IMR-90 (cell line): Measurements from ENCODE around the gene SYCP3.

ENCODE experiments used
- BHLHE40 ChIP-seq: fragments of 150-350 bp; IDR thresholded peaks from 2 replicates; pipeline ENCODE4 v1.6.1; 2016; ENCODE audit warnings: mild to moderate bottlenecking, low read depth, low read length
- CEBPB ChIP-seq: IDR thresholded peaks from 2 replicates; pipeline ENCODE4 v1.6.1; 2012; ENCODE audit warnings: low read depth, low read length, improper control_type of control experiment
- CHD1 ChIP-seq: IDR thresholded peaks from 2 replicates; pipeline ENCODE4 v1.6.1; 2012; ENCODE audit warnings: low read depth, low read length, improper control_type of control experiment
- ELK1 ChIP-seq: fragments of 150-350 bp; IDR thresholded peaks from 2 replicates; pipeline ENCODE4 v1.6.1; 2016; ENCODE audit warnings: low read depth, mild to moderate bottlenecking, low read length, moderate library complexity, borderline replicate concordance
- MAFK ChIP-seq: IDR thresholded peaks from 2 replicates; pipeline ENCODE4 v1.6.1; 2012; ENCODE audit warnings: low read depth, low read length, improper control_type of control experiment
- MXI1 ChIP-seq: IDR thresholded peaks from 2 replicates; pipeline ENCODE4 v1.6.1; 2012; ENCODE audit warnings: low read depth, mild to moderate bottlenecking, low read length, moderate library complexity, borderline replicate concordance
- NFE2L2 ChIP-seq: fragments of 150-350 bp; IDR thresholded peaks from 2 replicates; pipeline ENCODE4 v1.6.1; 2016; ENCODE audit warnings: low read depth, mild to moderate bottlenecking, low read length
- POLR2A ChIP-seq: IDR thresholded peaks from 2 replicates; pipeline ENCODE4 v1.6.1; 2012; ENCODE audit warnings: mild to moderate bottlenecking, low read depth, low read length
- RAD21 ChIP-seq: IDR thresholded peaks from 2 replicates; pipeline ENCODE4 v1.6.1; 2012; ENCODE audit warnings: low read length, improper control_type of control experiment
- RFX5 ChIP-seq: IDR thresholded peaks from 2 replicates; pipeline ENCODE4 v1.8.0; 2012; ENCODE audit warnings: low read depth, mild to moderate bottlenecking, low read length, moderate library complexity
- SMC3 ChIP-seq: fragments of 150-350 bp; IDR thresholded peaks from 2 replicates; pipeline ENCODE4 v1.6.1; 2016; ENCODE audit warnings: low read depth, mild to moderate bottlenecking, antibody characterized with exemption, low read length, moderate library complexity
- USF2 ChIP-seq: fragments of 150-350 bp; IDR thresholded peaks from 2 replicates; pipeline ENCODE4 v1.6.1; 2017; ENCODE audit warnings: mild to moderate bottlenecking, antibody characterized with exemption, low read length, low read depth
- TF ChIP-seq, protein P1 (sequence below): conservative IDR thresholded peaks from 2 replicates; pipeline ENCODE4 v1.5.1; 2012; ENCODE audit warnings: mild to moderate bottlenecking, low read depth, low read length, improper control_type of control experiment

DNA sequence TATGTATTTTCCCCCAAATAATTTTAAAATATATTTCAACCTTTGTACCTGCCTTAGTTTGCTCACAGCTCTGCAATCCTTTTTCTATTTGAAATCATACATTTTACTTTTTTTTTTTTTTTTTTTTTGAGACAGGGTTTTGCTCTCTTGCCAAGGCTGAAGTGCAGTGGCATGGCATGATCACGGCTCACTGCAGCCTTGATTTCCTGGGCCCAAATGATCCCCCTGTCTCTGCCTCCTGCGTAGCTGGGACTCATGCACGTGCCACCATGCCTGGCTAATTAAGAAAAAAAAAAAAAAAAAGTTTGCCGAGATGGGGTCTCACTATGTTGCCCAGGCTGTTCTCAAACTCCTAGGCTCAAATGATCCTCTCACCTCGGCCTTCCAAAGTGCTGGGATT, 1.3 kb upstream of the SYCP3 start:
- TF ChIP-seq POLR2A (no peak), RAD21 (no peak), SMC3 (no peak), BHLHE40 (no peak), MAFK (no peak), CEBPB (no peak), CHD1 (no peak), MXI1 (no peak), RFX5 (no peak), ELK1 (no peak), USF2 (no peak), NFE2L2 (no peak)
- TF ChIP-seq, protein P1, sequence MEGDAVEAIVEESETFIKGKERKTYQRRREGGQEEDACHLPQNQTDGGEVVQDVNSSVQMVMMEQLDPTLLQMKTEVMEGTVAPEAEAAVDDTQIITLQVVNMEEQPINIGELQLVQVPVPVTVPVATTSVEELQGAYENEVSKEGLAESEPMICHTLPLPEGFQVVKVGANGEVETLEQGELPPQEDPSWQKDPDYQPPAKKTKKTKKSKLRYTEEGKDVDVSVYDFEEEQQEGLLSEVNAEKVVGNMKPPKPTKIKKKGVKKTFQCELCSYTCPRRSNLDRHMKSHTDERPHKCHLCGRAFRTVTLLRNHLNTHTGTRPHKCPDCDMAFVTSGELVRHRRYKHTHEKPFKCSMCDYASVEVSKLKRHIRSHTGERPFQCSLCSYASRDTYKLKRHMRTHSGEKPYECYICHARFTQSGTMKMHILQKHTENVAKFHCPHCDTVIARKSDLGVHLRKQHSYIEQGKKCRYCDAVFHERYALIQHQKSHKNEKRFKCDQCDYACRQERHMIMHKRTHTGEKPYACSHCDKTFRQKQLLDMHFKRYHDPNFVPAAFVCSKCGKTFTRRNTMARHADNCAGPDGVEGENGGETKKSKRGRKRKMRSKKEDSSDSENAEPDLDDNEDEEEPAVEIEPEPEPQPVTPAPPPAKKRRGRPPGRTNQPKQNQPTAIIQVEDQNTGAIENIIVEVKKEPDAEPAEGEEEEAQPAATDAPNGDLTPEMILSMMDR = no peak
